HEK293 (cell line): Measurements from ENCODE around the gene GABBR2.
A peak's percentile ranks its signal among the peaks of the same experiment; 100 is the strongest.

Experiments used
- CTCF ChIA-PET: fragments of 350-600 bp; formaldehyde crosslinking; extraction: SDS; loops from one replicate; lab custom pipeline; 2021; ENCODE audit warnings: antibody characterized with exemption; lab: Yijun Ruan, JAX
- POLR2A ChIA-PET: fragments of 300-600 bp; formaldehyde crosslinking; extraction: SDS; loops from one replicate; lab custom pipeline; 2020; ENCODE audit warnings: antibody characterized with exemption, inconsistent platforms; lab: Yijun Ruan, JAX
- H3K27ac ChIP-seq: fragments of 200-500 bp; sonication (Bioruptor generic); 2 replicates; pipeline ENCODE4 v1.5.1; 2014; ENCODE audit warnings: low read depth, low read length, control low read depth, inconsistent platforms; ENCODE audit errors: extremely low read depth
- H3K36me3 ChIP-seq, 2 experiments: fragments of 200-500 bp in 1 of 2; sonication (Bioruptor generic) in 1 of 2; 1 replicate in 1 of 2; 2 replicates in 1 of 2; pipeline ENCODE4 v1.5.1; 2014 to 2017; ENCODE audit warnings: inconsistent platforms in 2 of 2, low read length in 2 of 2; ENCODE audit not compliant: control insufficient read depth in 2 of 2, insufficient read depth in 1 of 2
- H3K4me1 ChIP-seq: fragments of 200-500 bp; sonication (Bioruptor generic); 2 replicates; pipeline ENCODE4 v1.5.1; 2014; ENCODE audit warnings: mild to moderate bottlenecking, low read length, inconsistent platforms; ENCODE audit not compliant: control insufficient read depth, insufficient read depth
- H3K4me3 ChIP-seq: 2 replicates; pipeline ENCODE4 v1.5.1; 2011; ENCODE audit warnings: low read depth, mild to moderate bottlenecking, control low read depth, low read length, moderate library complexity
- H3K9me3 ChIP-seq: fragments of 200-500 bp; sonication (Bioruptor generic); 2 replicates; pipeline ENCODE4 v1.5.1; 2014; ENCODE audit warnings: low read depth, low read length, inconsistent platforms; ENCODE audit not compliant: control insufficient read depth, insufficient read depth
- ATF2 ChIP-seq: fragments of 450-650 bp; formaldehyde crosslinking; IDR thresholded peaks from 2 replicates; pipeline ENCODE4 v1.5.1; 2016; ENCODE audit warnings: missing biosample characterization, missing genetic modification characterization, low read depth
- FEZF1 ChIP-seq: fragments of 450-650 bp; formaldehyde crosslinking; IDR thresholded peaks from 2 replicates; pipeline ENCODE4 v1.5.1; 2016; ENCODE audit warnings: missing biosample characterization, missing genetic modification characterization
- GLI4 ChIP-seq: fragments of 450-650 bp; formaldehyde crosslinking; IDR thresholded peaks from 2 replicates; pipeline ENCODE4 v1.5.1; 2016; ENCODE audit warnings: missing biosample characterization, missing genetic modification characterization
- HOXD13 ChIP-seq: sonication (generic); formaldehyde crosslinking; IDR thresholded peaks from 2 replicates; pipeline ENCODE4 v1.8.0; 2022; ENCODE audit warnings: missing genetic modification reagents, borderline replicate concordance
- KLF7 ChIP-seq: fragments of 450-650 bp; formaldehyde crosslinking; IDR thresholded peaks from 2 replicates; pipeline ENCODE4 v1.5.1; 2016; ENCODE audit warnings: missing biosample characterization, missing genetic modification characterization, borderline replicate concordance
- OSR2 ChIP-seq: fragments of 450-650 bp; formaldehyde crosslinking; IDR thresholded peaks from 2 replicates; pipeline ENCODE4 v1.5.1; 2016; ENCODE audit warnings: missing biosample characterization, missing genetic modification characterization
- SCRT2 ChIP-seq: fragments of 450-650 bp; formaldehyde crosslinking; IDR thresholded peaks from 2 replicates; pipeline ENCODE4 v1.5.1; 2016; ENCODE audit warnings: missing biosample characterization, missing genetic modification characterization
- YY1 ChIP-seq: fragments of 450-650 bp; formaldehyde crosslinking; IDR thresholded peaks from 2 replicates; pipeline ENCODE4 v1.5.1; 2018; ENCODE audit warnings: missing biosample characterization, missing genetic modification characterization
- ZBTB6 ChIP-seq: fragments of 450-650 bp; formaldehyde crosslinking; IDR thresholded peaks from 2 replicates; pipeline ENCODE4 v1.5.1; 2017; ENCODE audit warnings: missing biosample characterization, missing genetic modification characterization
- ZEB2 ChIP-seq: fragments of 450-650 bp; formaldehyde crosslinking; IDR thresholded peaks from 2 replicates; pipeline ENCODE4 v1.5.1; 2016; ENCODE audit warnings: missing biosample characterization, missing genetic modification characterization
- ZNF155 ChIP-seq: fragments of 450-650 bp; formaldehyde crosslinking; IDR thresholded peaks from 2 replicates; pipeline ENCODE4 v1.5.1; 2016; ENCODE audit warnings: missing biosample characterization, missing genetic modification characterization
- ZNF184 ChIP-seq: fragments of 450-650 bp; IDR thresholded peaks from 2 replicates; pipeline ENCODE4 v1.5.1; 2018; ENCODE audit warnings: missing biosample characterization, mild to moderate bottlenecking, missing genetic modification characterization
- ZNF335 ChIP-seq: fragments of 450-650 bp; formaldehyde crosslinking; conservative IDR thresholded peaks from 2 replicates; pipeline ENCODE4 v1.5.1; 2016; ENCODE audit warnings: missing biosample characterization, missing genetic modification characterization
- ZNF596 ChIP-seq: fragments of 450-650 bp; IDR thresholded peaks from 2 replicates; pipeline ENCODE4 v1.5.0; 2018; ENCODE audit warnings: missing biosample characterization, mild to moderate bottlenecking, missing genetic modification characterization, moderate library complexity
- ZNF768 ChIP-seq: fragments of 450-650 bp; formaldehyde crosslinking; IDR thresholded peaks from 2 replicates; pipeline ENCODE4 v1.5.1; 2018; ENCODE audit warnings: missing biosample characterization, mild to moderate bottlenecking, missing genetic modification characterization
- ZSCAN4 ChIP-seq: fragments of 450-650 bp; formaldehyde crosslinking; IDR thresholded peaks from 2 replicates; pipeline ENCODE4 v1.5.1; 2017; ENCODE audit warnings: missing biosample characterization, missing genetic modification characterization
- TF ChIP-seq, protein P1 (sequence below): fragments of 450-650 bp; formaldehyde crosslinking; IDR thresholded peaks from 2 replicates; pipeline ENCODE4 v1.5.1; 2016; ENCODE audit warnings: missing biosample characterization, missing genetic modification characterization

Gene GABBR2

DNA sequence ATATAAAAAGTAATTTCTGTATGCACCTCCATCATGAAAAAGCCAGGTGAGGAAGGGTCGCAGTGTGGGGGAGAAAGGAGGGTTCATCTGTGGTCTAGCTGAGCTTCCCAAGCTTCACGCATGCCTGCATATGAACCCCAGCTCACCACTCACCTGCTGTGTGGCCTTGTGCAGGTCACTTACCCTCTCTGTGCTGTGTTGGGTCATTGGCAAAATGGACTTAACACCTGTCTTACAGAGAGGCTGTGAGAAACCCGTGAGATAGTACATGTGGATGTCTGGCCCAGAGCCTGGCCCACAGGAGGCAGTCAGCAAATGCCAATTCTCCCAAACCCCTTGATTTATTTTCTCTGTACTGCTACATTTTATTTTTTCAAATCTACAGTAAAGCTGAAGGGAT is 88.9 kb downstream of the GABBR2 start:
- ChIA-PET POLR2A (no interaction called here), CTCF (interaction anchor here (2.2 kb wide), 1 partner anchor 23 kb away, joined by 11 read pairs; no protein-coding TSS in a partner anchor)
- Histone ChIP-seq H3K9me3 (no peaks in the 10 kb centered on the region), H3K4me3 (no peak overlapping the region), H3K27ac (no peak overlapping the region), H3K4me1 (no peaks in the 10 kb centered on the region), H3K36me3 (no peaks in the 10 kb centered on the region)
- TF ChIP-seq SCRT2 (tag by site-specific recombination), result no peak
- TF ChIP-seq KLF7 (tag by site-specific recombination), result no peak
- TF ChIP-seq HOXD13 (CRISPR knock-in tag), result no peak
- no peak for TF ChIP-seq OSR2 (tag by site-specific recombination)
- peak; percentile 34; the same call in 1 of the 2 replicates for TF ChIP-seq ZNF768
- no peak for TF ChIP-seq FEZF1
- TF ChIP-seq ZNF596 (tag by site-specific recombination), result no peak

GRCh38 chr9:98615633-98616032 is 93.1 kb downstream of the GABBR2 start:
- Histone ChIP-seq H3K27ac (no peak overlapping the region), H3K9me3 (no peaks in the 10 kb centered on the region), H3K4me3 (no peak overlapping the region), H3K36me3 (no peaks in the 10 kb centered on the region), H3K4me1 (no peaks in the 10 kb centered on the region)
- ChIA-PET CTCF (no interaction called here), POLR2A (no interaction called here)
- TF ChIP-seq ZNF335 (tag by site-specific recombination) (no peak), YY1 (tag by site-specific recombination) (no peak), ATF2 (tag by site-specific recombination) (no peak), GLI4 (no peak), ZNF155 (tag by site-specific recombination) (no peak), ZNF184 (tag by site-specific recombination) (no peak), ZEB2 (tag by site-specific recombination) (no peak), ZSCAN4 (tag by site-specific recombination) (no peak)
- TF ChIP-seq, protein P1, sequence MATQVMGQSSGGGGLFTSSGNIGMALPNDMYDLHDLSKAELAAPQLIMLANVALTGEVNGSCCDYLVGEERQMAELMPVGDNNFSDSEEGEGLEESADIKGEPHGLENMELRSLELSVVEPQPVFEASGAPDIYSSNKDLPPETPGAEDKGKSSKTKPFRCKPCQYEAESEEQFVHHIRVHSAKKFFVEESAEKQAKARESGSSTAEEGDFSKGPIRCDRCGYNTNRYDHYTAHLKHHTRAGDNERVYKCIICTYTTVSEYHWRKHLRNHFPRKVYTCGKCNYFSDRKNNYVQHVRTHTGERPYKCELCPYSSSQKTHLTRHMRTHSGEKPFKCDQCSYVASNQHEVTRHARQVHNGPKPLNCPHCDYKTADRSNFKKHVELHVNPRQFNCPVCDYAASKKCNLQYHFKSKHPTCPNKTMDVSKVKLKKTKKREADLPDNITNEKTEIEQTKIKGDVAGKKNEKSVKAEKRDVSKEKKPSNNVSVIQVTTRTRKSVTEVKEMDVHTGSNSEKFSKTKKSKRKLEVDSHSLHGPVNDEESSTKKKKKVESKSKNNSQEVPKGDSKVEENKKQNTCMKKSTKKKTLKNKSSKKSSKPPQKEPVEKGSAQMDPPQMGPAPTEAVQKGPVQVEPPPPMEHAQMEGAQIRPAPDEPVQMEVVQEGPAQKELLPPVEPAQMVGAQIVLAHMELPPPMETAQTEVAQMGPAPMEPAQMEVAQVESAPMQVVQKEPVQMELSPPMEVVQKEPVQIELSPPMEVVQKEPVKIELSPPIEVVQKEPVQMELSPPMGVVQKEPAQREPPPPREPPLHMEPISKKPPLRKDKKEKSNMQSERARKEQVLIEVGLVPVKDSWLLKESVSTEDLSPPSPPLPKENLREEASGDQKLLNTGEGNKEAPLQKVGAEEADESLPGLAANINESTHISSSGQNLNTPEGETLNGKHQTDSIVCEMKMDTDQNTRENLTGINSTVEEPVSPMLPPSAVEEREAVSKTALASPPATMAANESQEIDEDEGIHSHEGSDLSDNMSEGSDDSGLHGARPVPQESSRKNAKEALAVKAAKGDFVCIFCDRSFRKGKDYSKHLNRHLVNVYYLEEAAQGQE (tag by site-specific recombination), result no peak

- no peak overlapping the region for H3K27ac ChIP-seq
- POLR2A ChIA-PET, result no interaction called here
- H3K36me3 ChIP-seq, result no peaks in the 10 kb centered on the region
- CTCF ChIA-PET, result interaction anchor here (1.0 kb wide), 1 partner anchor 28 kb away, joined by 3 read pairs; no protein-coding TSS in a partner anchor
- no peak overlapping the region for H3K4me3 ChIP-seq
- no peaks in the 10 kb centered on the region for H3K9me3 ChIP-seq
- no peak for TF ChIP-seq ZBTB6
- TF ChIP-seq SCRT2 (tag by site-specific recombination), result peak; percentile 50; the same call in 1 of the 2 replicates
- no peaks in the 10 kb centered on the region for H3K4me1 ChIP-seq
Observed at GRCh38 chr9:98614941-98615340, 93.8 kb downstream of the GABBR2 start.
